ENCODE measurements around the gene FKBP7. TPM values are rescaled to one million over a fixed set of nuclear protein-coding genes. Genes with fewer than 3 reads are reported as not detected.

FKBP7 gene
- total and polyA plus RNA-seq, 2 of the 13 experiments (the other 11 are each of a cell fraction or from before 2014, with no cell fraction given) = 12.4 to 14.8 TPM

GRCh38 chr2:178480227-178481181 lies 2.1 kb upstream of the FKBP7 start, which contains the start of gene PLEKHA3 (continued):
- TF ChIP-seq NFAT5 (CRISPR knock-in tag; IDR thresholded peaks at IDR 0.05) (no peak), ATF7-NPFF (CRISPR knock-in tag; IDR thresholded peaks at IDR 0.05; ENCODE audit: low read depth) (no peak; the same call in 1 of the 2 replicates), MXD1 (CRISPR knock-in tag; IDR thresholded peaks at IDR 0.05) (no peak), DBP (CRISPR knock-in tag; IDR thresholded peaks at IDR 0.05; ENCODE audit: not compliant biosample characterization) (no peak), ZNF441 (CRISPR knock-in tag; IDR thresholded peaks at IDR 0.05; ENCODE audit: borderline replicate concordance) (peak; percentile 46; the same call in 1 of the 2 replicates), ZNF703 (CRISPR knock-in tag; IDR thresholded peaks at IDR 0.05; ENCODE audit: borderline replicate concordance) (no peak; the same call in 1 of the 2 replicates), ZNF644 (CRISPR knock-in tag; IDR thresholded peaks at IDR 0.05; ENCODE audit: low read depth) (no peak), ARID3A (IDR thresholded peaks at IDR 0.05; ENCODE audit: low read depth, low read length) (no peak; the same call in 1 of the 2 replicates), ZNF543 (CRISPR knock-in tag; IDR thresholded peaks at IDR 0.05) (peak; percentile 46; the same call in 1 of the 2 replicates), ZNF224 (CRISPR knock-in tag; IDR thresholded peaks at IDR 0.05) (peak; percentile 73; the same call in 1 of the 2 replicates), MZF1 (CRISPR knock-in tag; IDR thresholded peaks at IDR 0.05; ENCODE audit: borderline replicate concordance) (no peak), ATAD3A (CRISPR knock-in tag; IDR thresholded peaks at IDR 0.05) (no peak), ZSCAN12 (CRISPR knock-in tag; IDR thresholded peaks at IDR 0.05) (peak; percentile 94; the same call in 1 of the 2 replicates), ZHX1 (CRISPR knock-in tag; IDR thresholded peaks at IDR 0.05; ENCODE audit: low read depth) (peak; percentile 28; the same call in 1 of the 2 replicates)
